ELF-1 (cell line): ENCODE data around the gene TENT4A.

ENCODE experiments used
- DNase-seq: peaks from one replicate; pipeline ENCODE4 v3.0.0-alpha.2; 2016; ENCODE audit warnings: low read depth, low spot score

The TENT4A gene

GRCh38 chr5:6700074-6700684 lies 13.1 kb upstream of the TENT4A start:
- no peak for DNase-seq

- no peak for DNase-seq
Measured at GRCh38 chr5:6700685-6701355, 12.4 kb upstream of the TENT4A start.

- no peak for DNase-seq
Measured at GRCh38 chr5:6701491-6701890, 11.7 kb upstream of the TENT4A start.

GRCh38 chr5:6702633-6703032 lies 10.6 kb upstream of the TENT4A start:
- no peak for DNase-seq

- no peak for DNase-seq
Measured at GRCh38 chr5:6703806-6704205, 9.4 kb upstream of the TENT4A start.

GRCh38 chr5:6704361-6704851 lies 8.8 kb upstream of the TENT4A start:
- DNase-seq, result peak; percentile 34

- no peak for DNase-seq
Measured at GRCh38 chr5:6705088-6705487, 8.1 kb upstream of the TENT4A start.

GRCh38 chr5:6705959-6706358 lies 7.3 kb upstream of the TENT4A start:
- DNase-seq, result no peak

- DNase-seq, result no peak
Measured at GRCh38 chr5:6707852-6708251, 5.4 kb upstream of the TENT4A start.

GRCh38 chr5:6708814-6709213 lies 4.4 kb upstream of the TENT4A start:
- no peak for DNase-seq

- DNase-seq, result no peak
Measured at GRCh38 chr5:6710070-6710469, 3.2 kb upstream of the TENT4A start.

- no peak for DNase-seq
Measured at GRCh38 chr5:6710551-6711318, 2.5 kb upstream of the TENT4A start.

- no peak for DNase-seq
Measured at GRCh38 chr5:6711409-6712141, 1.7 kb upstream of the TENT4A start.

- DNase-seq, result peak; percentile 63
Measured at GRCh38 chr5:6712142-6712576, 1.1 kb upstream of the TENT4A start.

GRCh38 chr5:6712577-6713273 lies 507 bp upstream of the TENT4A start:
- peak; percentile 98 for DNase-seq

- DNase-seq, result no peak
Measured at GRCh38 chr5:6714226-6715041, 1.2 kb downstream of the TENT4A start.

- DNase-seq, result no peak
Measured at GRCh38 chr5:6715271-6715670, 2.0 kb downstream of the TENT4A start.

GRCh38 chr5:6715758-6716628 lies 2.8 kb downstream of the TENT4A start:
- no peak for DNase-seq

GRCh38 chr5:6716629-6717149 lies 3.5 kb downstream of the TENT4A start:
- DNase-seq, result no peak
